Activated B cell treated with CpG ODN at 0.5 μM for 24 hours (primary cell): ENCODE measurements around the gene EFCC1. TPM values are rescaled to one million over a fixed set of nuclear protein-coding genes. Genes with fewer than 3 reads are reported as not detected.
"Not testable (repeated sequence)": the region's sequence is repeated elsewhere in the genome, so short reads cannot be mapped to it uniquely, and the experiment has no call there.

Source experiments
- ATAC-seq: fragments of 200-7000 bp; cut with Tn5 transposase; one replicate; pipeline ENCODE4 v1.10.0; 2021; ENCODE audit warnings: low read depth, mild to moderate bottlenecking, moderate library complexity
- CTCF ChIA-PET: fragments of 350-600 bp; sonication (Branson Sonifier 250); formaldehyde crosslinking; loops from one replicate; lab custom pipeline; 2021; ENCODE audit warnings: antibody characterized with exemption; lab: Charles Lee
- POLR2A ChIA-PET: fragments of 350-600 bp; sonication (Branson Sonifier 250); formaldehyde crosslinking; loops from one replicate; lab custom pipeline; 2021; ENCODE audit warnings: antibody characterized with exemption; lab: Charles Lee
- DNase-seq: peaks from one replicate; pipeline ENCODE4 v3.0.0; 2022
- H3K27ac Mint-ChIP-seq: one replicate; pipeline ENCODE4 v1.8.0; 2020; ENCODE audit warnings: mixed read lengths
- H3K27me3 Mint-ChIP-seq: one replicate; pipeline ENCODE4 v1.8.0; 2021; ENCODE audit warnings: mixed read lengths
- H3K36me3 Mint-ChIP-seq: one replicate; pipeline ENCODE4 v1.8.0; 2021; ENCODE audit warnings: low read depth, mixed read lengths
- H3K4me1 Mint-ChIP-seq: one replicate; pipeline ENCODE4 v1.8.0; 2021; ENCODE audit warnings: mixed read lengths
- H3K4me3 Mint-ChIP-seq: one replicate; pipeline ENCODE4 v1.8.0; 2020; ENCODE audit warnings: mild to moderate bottlenecking, mixed read lengths
- H3K9me3 Mint-ChIP-seq: one replicate; pipeline ENCODE4 v1.8.0; 2020; ENCODE audit warnings: mixed read lengths
- intact Hi-C: fragments of 100-400 bp; cut with micrococcal nuclease; formaldehyde crosslinking; loops from one replicate; pipeline ENCODE4 v1.15.1; 2024
- total RNA-seq: library from RNA; stranded (reverse); gene quantifications from 2 replicates; pipeline ENCODE4 v1.2.3, GENCODE V29; 2022
- TF ChIP-seq, protein P1 (sequence below): fragments of 200-600 bp; IDR thresholded peaks from one replicate; pipeline ENCODE4 v1.8.0; 2022; ENCODE audit warnings: antibody characterized with exemption, mild to moderate bottlenecking

The EFCC1 gene
- total RNA-seq, 1 donor from 2014 or later, result not detected

DNA sequence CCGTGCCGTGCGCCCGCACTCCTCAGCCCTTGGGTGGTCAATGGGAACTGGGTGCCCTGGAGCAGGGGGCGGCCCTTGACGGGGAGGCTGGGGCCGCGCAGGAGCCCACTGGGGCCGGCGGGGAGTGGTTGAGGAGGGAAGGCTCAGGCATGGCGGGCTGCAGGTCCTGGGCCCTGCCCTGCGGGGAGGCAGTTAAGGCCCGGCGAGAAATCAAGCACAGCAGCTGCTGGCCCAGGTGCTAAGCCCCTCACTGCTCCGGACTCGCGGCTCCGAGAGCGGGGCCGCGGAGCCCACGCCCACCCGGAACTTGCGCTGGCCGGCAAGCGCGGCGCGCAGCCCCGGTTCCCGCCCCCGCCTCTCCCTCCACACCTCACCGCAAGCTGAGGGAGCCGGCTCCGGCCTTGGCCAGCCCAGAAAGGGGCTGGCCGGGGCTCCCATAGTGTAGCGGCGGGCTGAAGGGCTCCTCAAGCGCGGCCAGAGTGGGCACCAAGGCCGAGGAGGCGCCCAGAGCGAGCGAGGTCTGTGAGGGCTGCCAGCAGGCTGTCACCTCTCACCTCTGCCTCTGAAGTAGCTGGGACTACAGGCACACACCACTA, 67.3 kb downstream of the EFCC1 start:
- TF ChIP-seq, protein P1, sequence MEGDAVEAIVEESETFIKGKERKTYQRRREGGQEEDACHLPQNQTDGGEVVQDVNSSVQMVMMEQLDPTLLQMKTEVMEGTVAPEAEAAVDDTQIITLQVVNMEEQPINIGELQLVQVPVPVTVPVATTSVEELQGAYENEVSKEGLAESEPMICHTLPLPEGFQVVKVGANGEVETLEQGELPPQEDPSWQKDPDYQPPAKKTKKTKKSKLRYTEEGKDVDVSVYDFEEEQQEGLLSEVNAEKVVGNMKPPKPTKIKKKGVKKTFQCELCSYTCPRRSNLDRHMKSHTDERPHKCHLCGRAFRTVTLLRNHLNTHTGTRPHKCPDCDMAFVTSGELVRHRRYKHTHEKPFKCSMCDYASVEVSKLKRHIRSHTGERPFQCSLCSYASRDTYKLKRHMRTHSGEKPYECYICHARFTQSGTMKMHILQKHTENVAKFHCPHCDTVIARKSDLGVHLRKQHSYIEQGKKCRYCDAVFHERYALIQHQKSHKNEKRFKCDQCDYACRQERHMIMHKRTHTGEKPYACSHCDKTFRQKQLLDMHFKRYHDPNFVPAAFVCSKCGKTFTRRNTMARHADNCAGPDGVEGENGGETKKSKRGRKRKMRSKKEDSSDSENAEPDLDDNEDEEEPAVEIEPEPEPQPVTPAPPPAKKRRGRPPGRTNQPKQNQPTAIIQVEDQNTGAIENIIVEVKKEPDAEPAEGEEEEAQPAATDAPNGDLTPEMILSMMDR, result no peak
- CTCF ChIA-PET, result interaction anchor here (1.0 to 1.6 kb wide), 4 partner anchors 15 to 315 kb away, joined by 3 to 10 read pairs (median 4); no protein-coding TSS in a partner anchor
- intact Hi-C loops, result no loop called here
- Mint-ChIP-seq H3K4me3 (peak overlapping the region; percentile 28), H3K27me3 (peaks cover 41% of the 10 kb centered on the region), H3K9me3 (no peaks in the 10 kb centered on the region), H3K27ac (no peak overlapping the region), H3K36me3 (no peaks in the 10 kb centered on the region), H3K4me1 (peaks cover 10% of the 10 kb centered on the region)
- POLR2A ChIA-PET, result interaction anchor here (1.4 kb wide), 1 partner anchor 54 kb away, joined by 4 read pairs; no protein-coding TSS in a partner anchor
- ATAC-seq (no peak), DNase-seq (no peak)

DNA sequence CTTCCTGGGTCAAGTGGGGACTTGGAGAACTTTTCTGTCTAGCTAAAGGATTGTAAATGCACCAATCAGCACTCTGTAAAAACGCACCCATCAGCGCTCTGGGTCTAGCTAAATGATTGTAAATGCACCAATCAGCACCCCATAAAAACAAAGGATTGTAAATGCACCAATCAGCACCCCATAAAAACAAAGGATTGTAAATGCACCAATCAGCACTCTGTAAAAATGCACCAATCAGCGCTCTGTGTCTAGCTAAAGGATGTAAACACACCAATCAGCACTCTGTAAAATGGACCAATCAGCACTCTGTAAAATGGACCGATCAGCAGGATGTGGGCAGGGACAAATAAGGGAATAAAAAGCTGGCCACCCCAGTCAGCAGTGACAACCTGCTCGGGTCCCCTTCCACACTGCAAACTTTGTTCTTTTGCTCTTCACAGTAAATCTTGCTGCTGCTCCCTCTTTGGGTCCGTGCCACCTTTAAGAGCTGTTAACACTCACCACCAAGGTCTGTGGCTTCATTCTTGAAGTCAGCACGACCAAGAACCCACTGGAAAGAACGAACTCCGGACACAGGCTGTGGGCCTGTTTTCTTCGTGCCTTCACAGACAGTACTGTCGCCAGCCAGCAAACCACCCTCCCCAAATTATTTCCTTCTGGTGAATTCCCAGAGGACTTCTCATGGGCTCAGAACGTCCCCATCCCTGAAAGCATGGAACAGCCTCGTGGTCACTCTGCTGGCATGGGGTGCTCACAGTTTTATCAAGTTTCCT, 68.4 kb downstream of the EFCC1 start:
- H3K4me3 Mint-ChIP-seq, H3K9me3 Mint-ChIP-seq, H3K36me3 Mint-ChIP-seq, ATAC-seq, H3K27ac Mint-ChIP-seq, intact Hi-C loops, DNase-seq: not testable (repeated sequence)
- ChIA-PET CTCF (interaction anchor here (1.0 to 1.6 kb wide), 3 partner anchors 16 to 314 kb away, joined by 4 to 10 read pairs (median 5); no protein-coding TSS in a partner anchor), POLR2A (interaction anchor here (0.6 to 1.4 kb wide), 2 partner anchors 53 to 284 kb away, joined by 4 read pairs; no protein-coding TSS in a partner anchor)
- peaks cover 41% of the 10 kb centered on the region for H3K27me3 Mint-ChIP-seq
- peaks cover 10% of the 10 kb centered on the region for H3K4me1 Mint-ChIP-seq

DNA sequence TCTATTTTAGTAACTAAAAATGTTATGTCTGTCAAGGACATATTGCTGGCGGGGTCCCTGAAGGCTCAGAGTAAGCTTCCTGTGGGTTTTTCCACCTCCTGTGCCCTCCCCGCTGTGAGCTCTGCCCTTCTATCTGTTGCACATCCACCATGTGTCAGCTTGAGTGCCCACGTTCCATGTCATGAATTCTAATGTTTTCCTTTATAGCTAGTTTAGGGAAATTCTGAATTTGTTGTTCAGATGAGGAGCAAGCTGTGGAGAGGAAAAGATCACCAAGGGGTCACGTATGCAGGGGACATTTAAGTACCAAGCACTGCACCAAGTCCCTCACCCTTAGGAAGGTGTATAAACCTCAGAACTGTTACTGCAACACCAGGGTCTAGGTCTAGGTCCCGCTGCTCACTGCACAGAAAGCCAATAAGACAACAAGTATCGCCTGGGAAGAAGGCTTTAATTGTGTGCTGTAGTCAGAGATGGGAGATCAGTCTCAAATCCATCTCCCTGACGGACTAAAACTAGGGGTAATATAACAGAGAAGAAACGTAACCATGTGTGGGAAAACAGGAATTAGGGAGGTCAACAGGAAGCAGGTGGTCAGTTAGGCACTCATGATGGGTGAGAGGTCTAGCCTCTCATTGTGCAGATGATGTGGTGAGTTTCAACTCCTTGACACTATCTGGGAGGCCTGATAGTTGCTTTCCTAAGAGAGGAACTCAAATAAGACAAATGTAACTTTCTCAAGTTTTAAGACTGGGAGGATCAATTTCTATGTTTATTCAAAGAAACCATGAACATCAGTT, 69.2 kb downstream of the EFCC1 start:
- Mint-ChIP-seq H3K27ac (no peak overlapping the region), H3K4me1 (peaks cover 10% of the 10 kb centered on the region), H3K27me3 (peaks cover 41% of the 10 kb centered on the region), H3K4me3 (no peak overlapping the region), H3K36me3 (no peaks in the 10 kb centered on the region), H3K9me3 (no peaks in the 10 kb centered on the region)
- TF ChIP-seq, protein P1, result no peak
- ChIA-PET CTCF (no interaction called here), POLR2A (no interaction called here)
- ATAC-seq (no peak), DNase-seq (no peak)
- intact Hi-C loops, result no loop called here

DNA sequence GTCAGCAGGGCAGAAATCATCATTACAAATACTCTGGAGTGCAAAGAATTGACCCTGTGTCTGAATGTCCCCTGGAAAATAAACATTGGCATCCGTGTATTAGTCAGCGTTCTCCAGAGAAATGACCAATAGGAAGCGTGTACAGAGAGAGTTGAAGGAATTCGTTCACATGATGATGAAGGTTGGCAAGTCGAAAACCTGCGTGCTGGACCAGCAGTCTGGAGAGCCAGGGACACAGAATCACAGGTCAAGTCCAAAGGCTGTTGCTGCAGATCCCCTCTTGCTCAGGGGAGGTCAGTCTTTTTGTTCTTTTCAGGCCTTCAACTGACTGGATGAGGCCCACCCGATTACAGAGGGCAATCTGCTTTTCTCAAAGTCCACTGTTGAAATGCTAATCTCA, 76.1 kb downstream of the EFCC1 start:
- H3K36me3 Mint-ChIP-seq, result no peaks in the 10 kb centered on the region
- ATAC-seq, result no peak
- no peak overlapping the region for H3K4me3 Mint-ChIP-seq
- TF ChIP-seq, protein P1, result no peak
- H3K27me3 Mint-ChIP-seq, result peaks cover 5% of the 10 kb centered on the region
- ChIA-PET POLR2A (no interaction called here), CTCF (no interaction called here)
- no peak for DNase-seq
- H3K9me3 Mint-ChIP-seq, result no peaks in the 10 kb centered on the region
- no peak overlapping the region for H3K27ac Mint-ChIP-seq
- intact Hi-C loops, result no loop called here
- H3K4me1 Mint-ChIP-seq, result no peaks in the 10 kb centered on the region

DNA sequence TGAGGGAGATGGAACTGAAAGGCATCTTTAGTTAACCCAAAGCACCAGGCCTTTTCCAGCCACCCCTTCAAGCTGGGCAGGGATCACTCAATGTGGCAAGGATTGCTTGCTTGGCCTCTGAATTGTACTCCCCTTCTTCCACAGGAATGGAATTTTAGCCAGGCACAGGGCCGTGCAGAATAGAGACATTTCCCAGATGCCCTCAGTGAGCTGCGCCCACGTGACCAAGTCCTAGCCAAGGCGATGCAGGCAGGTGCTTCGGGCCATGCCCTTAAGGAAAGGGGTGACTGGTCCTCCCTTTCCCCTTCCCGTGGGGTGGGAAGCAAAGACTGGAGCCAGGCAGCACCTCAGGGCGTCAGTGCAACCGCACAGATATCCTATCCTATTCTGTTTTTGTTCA, 77.4 kb downstream of the EFCC1 start:
- no peak overlapping the region for H3K27ac Mint-ChIP-seq
- no peak overlapping the region for H3K4me3 Mint-ChIP-seq
- ATAC-seq (no peak), DNase-seq (no peak)
- TF ChIP-seq, protein P1, result no peak
- H3K36me3 Mint-ChIP-seq, result no peaks in the 10 kb centered on the region
- no peaks in the 10 kb centered on the region for H3K4me1 Mint-ChIP-seq
- CTCF ChIA-PET, result no interaction called here
- no peaks in the 10 kb centered on the region for H3K9me3 Mint-ChIP-seq
- peaks cover 2% of the 10 kb centered on the region for H3K27me3 Mint-ChIP-seq
- intact Hi-C loops, result no loop called here
- POLR2A ChIA-PET, result no interaction called here
